ENCODE data around the gene CFAP54.

DNA sequence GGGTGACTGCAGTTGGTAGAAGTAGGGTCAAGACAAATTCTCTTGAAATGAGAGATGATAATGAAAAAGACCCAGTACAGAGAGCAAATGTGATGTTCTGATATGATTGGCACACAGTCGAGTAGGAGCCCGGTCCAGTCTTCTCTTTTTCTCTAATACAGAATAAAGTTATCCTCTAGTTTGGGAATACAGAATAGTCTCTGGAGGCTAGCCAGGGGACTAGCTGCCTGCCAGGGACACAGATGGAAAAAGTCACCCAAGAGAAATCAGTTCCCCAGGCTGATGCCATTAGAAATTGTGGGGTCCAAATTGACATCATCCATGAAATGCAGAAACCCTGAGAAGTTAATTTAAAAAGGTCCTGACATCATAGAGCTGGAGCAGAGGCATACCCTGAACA lies 240.5 kb downstream of the CFAP54 start:
- no peak for TF ChIP-seq CTCF (IDR thresholded peaks at IDR 0.05; ENCODE audit: low read depth, low read length, poor library complexity, severe bottlenecking)
- no peak for TF ChIP-seq EZH2phosphoT487 (IDR thresholded peaks at IDR 0.05; ENCODE audit: borderline replicate concordance, low read length)
